Measurements from ENCODE around the gene TRAPPC1.
A peak's percentile ranks its signal among the peaks of the same experiment; 100 is the strongest.

TRAPPC1 gene

DNA sequence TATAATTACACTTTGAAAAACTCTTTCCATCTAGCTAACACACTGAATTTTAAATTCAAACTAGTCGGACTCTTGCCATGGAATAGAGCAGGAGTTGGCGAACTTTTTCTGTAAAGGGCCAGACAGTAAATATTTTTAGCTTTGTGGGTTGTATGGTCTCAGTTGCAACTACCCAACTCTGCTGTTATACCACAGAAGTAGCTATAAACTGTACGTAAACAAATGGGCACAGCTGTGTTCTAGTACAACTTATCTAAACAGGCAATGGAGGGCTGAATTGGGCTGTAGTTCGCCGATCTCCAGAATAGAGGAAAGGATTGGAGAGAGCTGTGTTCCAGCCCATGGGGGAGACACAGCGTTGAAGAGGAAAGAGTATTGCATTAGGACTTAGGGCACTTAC is 9.0 kb upstream of the TRAPPC1 start:
- DNase-seq (ENCODE audit: low read depth in 2 of 2) = no peak

DNA sequence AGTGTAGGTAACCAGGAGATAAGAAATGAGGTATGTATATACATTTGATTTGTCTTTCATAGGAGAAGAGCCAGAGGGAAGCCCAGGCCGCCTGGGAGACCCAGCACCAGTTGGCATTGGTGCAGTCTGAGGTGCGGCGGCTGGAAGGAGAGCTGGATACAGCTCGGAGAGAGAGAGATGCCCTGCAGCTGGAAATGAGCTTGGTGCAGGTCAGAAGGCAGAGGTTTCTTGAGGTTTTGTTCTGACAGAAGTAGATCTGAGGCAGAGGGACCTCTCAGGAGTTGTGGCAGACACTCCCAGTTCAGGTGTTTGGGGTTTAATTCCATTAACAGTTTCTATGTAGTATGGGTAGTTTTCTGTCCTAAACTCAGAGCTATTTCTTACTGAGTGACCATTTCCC is 8.3 kb upstream of the TRAPPC1 start:
- DNase-seq (ENCODE audit: low read depth in 2 of 2) = no peak

DNA sequence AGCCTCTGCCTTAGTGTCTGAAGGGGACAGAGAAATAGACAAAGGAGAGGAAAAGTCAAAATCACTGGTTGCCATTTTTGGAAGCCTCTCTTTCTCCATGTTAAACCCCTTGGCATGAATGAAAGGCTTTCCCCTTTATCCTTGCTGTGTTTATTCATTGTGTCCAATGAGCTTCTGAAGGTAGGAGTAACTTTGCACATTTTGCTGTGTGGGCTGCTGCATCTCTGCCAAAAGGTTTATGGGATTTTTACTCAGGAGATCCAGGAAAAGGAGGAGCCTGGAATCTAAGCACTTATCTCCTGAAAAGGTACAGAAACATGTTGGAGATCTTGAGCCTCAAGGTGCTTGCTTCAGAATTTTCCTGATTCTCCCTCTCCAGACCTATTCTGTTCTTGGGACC is 4.1 kb upstream of the TRAPPC1 start:
- no peak for DNase-seq (ENCODE audit: low read depth in 2 of 2)

DNA sequence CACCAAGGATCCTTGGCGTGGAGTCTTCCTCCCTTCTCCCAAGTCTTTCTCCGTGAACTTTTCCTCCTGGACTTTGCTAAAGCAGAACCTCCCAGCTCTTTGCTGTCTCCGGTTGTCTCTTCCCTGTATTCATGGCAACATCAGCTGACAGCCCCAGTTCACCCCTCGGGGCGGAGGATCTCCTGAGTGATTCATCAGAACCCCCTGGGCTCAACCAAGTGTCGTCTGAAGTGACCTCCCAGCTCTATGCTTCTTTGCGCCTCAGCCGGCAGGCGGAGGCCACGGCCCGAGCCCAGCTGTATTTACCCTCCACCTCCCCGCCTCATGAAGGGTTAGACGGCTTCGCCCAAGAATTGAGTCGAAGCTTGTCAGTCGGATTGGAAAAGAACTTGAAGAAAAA is 1.2 kb upstream of the TRAPPC1 start:
- DNase-seq (ENCODE audit: low read depth in 2 of 2) = no peak

DNA sequence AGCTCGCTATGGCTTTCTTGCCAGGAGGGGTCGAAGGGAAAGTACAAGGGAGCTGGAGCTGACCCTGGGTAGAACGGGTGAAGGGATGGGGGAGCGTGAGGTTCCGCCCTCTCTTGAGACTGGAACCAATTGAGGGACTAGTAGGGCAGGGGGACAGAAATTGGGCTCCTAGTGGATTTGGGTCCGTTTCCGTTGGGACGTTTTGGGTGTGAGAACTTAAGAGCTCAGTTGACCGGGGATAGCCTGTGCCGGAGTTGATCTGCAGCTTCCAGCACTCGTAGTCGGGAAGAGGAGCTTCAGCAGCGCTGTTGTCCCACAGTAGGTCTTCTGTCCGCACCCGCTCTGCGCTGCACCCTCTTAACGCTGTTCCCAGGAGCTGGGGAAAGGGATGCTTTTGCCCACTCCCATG is 741 bp upstream of the TRAPPC1 start:
- DNase-seq (ENCODE audit: low read depth in 2 of 2) = no peak

DNA sequence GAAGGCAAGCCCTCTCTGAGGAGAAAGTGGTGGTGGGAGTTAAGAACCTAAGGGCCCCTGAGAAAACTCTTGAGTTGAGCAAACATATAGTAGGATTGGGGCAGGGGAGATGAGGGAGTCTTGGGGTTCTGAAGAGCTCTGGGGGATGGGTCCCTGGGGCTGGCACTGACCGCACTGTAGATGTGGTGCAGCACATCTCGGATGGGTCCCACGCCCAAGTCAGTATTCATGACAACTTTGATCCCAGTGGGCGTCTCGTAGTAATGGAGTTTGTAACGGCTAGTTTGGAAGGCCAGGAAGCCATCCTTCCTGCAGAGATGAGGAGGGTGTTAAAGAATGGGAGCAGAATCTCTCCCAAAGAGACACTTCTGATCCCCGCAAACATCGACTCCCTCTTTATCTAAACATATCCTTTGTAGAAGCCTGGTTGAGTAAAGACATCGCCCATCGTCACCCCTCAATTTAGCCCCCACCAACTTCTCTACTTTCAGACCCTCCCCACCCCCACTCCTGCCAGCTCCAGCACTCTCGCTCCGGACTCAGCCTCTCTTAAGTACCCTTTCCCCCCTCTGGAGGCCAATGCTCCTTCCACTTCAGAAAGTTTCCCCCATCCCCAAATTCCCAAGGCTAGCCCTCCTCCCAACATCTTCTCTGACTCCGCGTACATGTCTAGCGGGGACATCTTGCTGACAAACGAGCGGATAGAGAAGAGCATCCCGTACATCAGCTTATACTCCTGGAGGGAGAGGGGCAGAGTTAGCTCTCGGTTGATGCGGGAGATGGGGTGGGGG is 710 bp downstream of the TRAPPC1 start:
- DNase-seq (ENCODE audit: low read depth in 2 of 2) = no peak

DNA sequence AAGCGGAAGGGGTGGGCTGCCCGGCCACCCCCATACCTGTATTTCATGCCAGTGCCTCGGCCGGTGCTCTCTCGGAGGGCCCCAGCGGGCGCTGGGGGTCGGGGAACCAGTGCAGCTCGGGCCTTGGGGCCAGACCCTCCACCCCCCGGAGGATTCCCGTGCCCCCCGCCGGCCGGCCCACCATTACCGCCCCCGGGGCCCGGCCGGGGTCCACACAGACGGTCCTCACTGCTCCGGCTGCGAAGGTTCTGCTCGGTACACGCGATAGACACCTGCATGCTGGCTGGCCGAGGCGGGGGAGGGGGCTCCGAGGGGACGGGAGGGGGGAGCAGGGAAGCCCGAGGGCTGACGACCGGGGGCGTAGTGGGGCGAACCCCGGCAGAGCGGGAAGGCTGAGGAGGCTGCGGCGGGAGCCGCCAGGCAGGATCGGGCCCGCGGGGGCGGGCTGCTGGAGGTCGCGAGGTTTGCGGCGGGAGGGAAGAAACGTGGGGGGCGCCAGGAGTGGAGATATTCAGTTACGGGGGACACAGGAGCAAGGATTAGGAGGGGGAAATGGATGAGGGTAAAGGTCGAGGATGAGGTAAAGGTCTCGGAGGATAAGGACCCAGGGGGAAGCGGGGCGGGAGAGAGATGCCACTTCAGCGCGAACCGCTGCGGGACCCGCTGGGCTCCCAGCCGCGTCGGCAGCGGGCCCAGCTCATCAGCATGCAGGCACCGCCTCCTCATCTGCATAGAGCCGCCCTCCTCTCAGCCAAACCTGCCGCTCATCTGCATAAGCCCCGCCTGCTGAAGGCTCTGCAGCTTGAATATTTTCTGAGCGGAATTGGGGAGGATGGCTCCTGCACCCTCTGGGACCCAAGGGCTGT is 2.4 kb downstream of the TRAPPC1 start, which contains the start of gene KCNAB3:
TSS of gene KCNAB3 (minus strand) at position 699 of the 866 bp plus-strand sequence. CDS start at position 278, 421 bp downstream.
- DNase-seq (ENCODE audit: low read depth in 2 of 2) = peak; percentile 36 to 46

DNA sequence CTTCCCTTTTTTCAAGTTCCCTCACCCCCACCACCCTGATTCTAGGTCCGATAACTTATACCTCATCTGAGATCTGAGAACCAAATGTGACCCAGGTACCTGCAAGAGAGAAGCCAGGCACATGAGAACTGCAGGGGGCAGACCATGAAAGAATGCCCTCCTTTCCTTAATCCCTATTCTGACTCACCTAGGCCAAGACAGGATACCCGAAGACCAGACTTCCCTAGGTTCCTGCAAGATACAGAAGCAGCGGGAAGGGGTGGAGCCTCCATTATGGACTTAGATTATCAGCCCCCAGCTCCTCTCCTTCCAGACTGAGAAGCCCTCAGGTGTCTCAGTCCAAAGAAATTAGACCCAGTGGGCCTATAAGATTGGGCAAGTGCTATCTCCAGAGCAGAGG is 4.2 kb downstream of the TRAPPC1 start:
- no peak for DNase-seq (ENCODE audit: low read depth in 2 of 2)

DNA sequence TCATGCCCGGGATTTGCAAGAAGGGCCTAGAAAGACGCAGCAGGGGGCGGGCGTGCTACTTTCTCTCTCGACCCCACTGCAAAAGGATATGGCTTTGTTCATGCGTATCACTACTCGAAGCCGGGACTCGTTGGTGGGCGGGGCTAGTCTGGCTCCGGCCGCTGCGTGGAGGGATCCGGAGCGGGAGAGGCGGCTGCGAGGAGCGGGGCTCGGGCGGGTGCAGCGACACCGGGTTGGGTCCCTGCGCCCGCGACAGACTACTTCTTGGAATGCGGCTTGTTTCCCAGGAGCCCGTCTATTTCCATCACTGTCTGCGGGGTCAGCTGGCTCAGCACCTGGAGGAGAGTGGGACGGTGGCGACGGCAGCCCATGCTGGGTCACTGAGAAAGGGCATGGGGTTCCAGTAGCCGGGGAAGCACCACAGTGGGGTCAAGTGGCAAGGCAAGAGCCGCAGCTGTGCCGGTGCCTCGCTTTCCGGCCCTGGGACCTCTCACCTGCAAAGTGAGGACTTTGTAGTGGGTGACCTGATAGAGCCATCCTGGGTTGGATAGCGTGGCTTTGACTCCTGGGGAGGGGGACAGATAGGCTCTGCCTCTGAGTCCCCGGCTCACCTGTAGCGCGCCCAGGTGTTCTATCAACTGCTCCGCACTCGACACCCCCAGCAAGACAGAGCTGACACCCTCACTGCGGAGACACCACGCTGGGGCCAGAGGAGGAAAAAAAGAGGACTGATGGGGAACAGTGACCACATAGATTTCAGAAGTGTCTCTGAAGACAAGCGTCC is 8.7 kb downstream of the TRAPPC1 start:
- DNase-seq (ENCODE audit: low read depth in 2 of 2) = peak; percentile 64 to 75

DNA sequence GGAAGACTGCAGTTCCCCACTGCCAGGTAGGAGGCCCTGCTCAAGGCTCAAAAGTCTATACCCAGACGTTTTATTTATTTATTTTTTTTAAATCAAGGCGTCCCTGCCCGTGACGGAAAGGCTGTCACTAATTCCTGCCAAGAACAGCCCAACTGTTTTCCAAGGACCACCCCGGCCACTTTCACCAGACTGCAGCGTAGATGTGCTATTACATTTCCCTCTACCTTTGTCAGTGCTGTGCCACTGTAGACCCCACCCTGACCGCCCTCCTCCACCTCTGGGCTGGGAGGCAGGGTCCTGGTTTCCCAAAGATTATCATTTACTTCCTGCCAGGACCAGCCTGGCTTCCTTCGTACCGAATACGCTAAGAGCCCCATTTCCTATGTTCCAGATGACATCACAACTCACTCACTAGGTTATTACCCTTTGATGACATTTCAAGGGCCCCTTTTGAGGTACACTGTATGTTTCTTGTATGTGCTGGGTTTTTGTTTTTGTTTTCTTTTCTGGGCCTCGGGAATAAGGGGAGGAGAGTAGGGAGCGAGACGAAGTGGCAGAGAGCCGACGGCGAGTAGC is 9.4 kb downstream of the TRAPPC1 start:
- no peak for DNase-seq (ENCODE audit: low read depth in 2 of 2)

DNA sequence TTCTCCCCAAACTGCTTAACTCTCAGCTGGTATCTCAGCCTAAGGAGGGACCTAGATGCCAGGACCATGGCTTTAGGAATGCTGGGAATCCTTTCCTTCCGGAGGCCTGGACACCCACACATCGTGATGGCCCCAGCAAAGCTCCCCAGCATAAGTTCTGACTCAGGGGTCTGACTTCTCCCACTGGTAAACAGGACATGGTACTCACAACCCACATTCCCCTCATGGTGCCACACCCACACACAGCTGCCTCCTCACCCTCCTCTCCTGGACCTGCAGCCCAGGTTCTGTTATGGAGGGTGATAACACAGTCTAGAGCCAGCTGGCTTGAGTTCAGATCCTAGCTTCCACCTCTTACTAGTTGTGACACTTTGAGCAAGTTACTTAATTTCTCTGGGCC is 14.9 kb downstream of the TRAPPC1 start:
- DNase-seq (ENCODE audit: low read depth in 2 of 2) = no peak

DNA sequence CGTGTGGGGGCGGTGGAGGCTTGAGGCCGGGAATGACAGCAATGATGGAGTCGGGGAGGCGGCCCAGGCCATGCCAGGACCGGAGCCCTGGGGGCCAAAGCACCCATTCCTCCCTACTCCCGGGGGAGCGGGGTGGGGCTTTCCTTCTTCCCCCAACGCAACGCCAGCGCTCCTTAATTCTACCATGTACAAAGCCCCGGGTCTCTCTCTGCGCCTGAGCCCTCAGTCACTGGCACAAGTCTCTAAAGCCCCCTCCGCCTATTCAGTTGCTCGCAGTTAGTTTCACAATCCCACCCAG is 15.4 kb downstream of the TRAPPC1 start:
- no peak for DNase-seq (ENCODE audit: low read depth in 2 of 2)

DNA sequence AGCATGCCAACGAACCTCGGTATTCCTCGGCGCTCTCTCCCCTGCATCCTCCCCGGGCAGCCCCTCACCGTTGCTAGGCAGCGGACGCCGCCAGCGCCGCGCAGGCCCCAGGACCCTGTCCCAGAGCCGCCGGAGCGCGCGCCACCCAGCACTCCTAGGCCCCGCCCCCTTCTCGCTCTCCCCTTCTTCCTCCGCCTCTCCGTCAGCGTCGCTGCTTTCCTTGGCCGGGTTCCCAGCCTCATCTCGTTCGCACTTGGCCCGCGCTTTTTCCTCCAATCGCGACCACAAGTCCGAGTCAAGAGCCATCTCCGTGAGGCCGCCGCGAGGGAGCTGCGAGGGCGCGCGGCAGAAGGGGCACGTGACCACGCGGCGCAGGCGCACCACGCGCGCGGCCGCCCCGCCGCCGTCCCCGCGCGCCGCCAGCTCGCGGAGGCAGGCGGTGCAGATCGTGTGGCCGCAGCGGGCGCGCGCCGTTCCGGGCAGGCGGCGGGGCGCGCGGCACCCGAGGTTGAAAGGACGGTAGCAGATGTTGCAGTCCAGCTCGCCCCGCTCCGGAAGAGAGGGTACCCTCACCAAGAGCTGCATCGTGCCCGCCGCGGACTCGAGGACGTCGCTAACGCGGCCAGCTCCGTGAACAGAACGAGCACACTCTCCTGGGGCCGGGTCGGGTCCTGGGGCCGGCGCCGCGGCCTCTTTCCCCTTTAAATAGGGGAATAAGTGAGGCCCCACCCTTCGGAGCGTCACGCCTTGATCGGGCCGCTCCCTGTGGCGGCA is 15.9 kb downstream of the TRAPPC1 start, which contains the start of gene RNF227:
TSS of gene RNF227 (minus strand) at position 679 of the 774 bp plus-strand sequence. CDS start at position 585, 94 bp downstream.
- DNase-seq (ENCODE audit: low read depth in 2 of 2) = peak; percentile 86 to 88

DNA sequence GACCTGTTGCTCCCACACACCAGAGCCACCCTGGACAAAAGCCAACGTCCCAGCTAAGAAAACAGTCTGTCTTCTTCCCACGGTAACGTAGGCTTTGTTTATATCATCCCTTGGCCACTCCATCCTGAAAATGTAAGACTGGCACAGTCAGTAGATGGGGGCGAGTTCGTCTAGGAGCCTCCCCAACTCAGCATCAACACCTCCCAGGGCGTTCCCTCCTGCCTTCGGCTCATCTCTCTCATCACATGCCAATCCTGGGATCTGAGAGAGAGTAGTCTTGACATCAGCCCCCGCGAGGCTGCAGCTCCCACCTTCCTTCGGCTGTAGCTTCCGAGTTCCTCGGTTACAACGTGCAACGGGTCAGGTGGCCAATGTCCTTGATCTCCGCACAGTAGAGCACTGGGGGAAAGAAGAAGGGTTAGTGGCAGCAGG is 16.6 kb downstream of the TRAPPC1 start:
- DNase-seq (ENCODE audit: low read depth in 2 of 2) = no peak

DNA sequence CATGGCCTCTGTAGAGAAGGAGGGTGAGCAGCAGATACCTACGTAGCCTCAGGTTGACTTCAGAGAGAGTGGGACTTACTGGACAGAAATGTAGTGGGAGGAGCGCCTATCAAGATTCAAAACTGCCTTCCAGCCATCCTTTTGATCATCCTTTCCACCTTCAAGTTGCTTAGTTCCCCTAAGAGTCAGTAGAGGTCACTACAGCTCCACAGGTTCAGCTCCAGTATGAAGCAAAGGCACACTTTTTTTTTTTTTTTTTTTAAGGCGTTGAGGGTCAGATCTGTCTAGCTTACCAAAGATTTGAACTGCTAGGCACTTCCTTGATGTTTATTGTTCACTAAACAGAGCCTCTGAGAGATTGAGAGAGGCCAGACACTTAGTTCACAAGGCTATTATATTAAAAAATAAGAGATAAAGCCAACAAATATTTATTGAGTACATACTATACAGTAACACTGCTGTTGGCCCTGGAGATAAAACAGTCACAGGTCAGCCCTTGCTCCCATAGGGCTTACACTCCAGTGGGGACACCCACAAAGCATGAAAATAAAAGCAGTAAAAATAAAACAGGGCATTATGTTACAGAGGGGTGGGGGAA is 18.7 kb downstream of the TRAPPC1 start:
- DNase-seq (ENCODE audit: low read depth in 2 of 2) = no peak

DNA sequence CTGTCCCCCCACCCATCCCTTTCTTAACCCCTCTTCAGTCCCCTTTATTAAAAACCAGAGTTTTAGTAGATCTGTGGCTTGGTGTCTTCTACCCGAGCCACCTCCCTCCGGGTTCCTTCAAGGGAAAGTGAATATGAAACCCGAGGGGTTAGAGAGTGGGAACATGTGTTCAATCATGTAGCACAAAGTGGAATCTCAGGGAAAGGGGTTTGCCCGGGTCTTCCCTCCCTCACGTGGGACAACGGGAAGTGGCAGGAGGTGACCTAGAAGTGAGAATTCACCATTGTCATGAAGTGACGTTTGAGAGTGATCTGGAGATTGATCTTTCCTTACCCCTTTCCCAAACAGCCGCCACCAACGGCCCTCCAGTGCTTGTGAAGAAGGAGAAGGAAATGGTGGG is 20.6 kb downstream of the TRAPPC1 start:
- no peak for DNase-seq (ENCODE audit: low read depth in 2 of 2)

DNA sequence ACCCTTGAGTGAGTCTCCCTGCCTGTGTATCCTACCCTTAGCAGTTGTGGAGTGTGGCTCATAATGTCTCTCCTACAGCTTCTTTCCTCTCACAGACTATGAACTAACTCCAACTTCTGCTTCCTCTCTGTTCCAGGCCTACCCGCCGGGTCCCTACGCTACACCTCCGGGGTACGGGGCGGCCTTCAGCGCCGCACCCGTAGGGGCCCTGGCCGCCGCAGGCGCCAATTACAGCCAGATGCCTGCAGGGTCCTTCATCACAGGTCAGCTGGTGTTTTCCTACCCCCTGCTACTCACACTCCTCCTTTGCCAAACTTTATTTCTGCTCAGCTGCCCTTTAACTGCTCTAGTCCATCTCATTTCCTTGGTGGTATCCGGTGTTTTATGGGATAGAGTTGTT is 21.0 kb downstream of the TRAPPC1 start:
- DNase-seq (ENCODE audit: low read depth in 2 of 2) = no peak

DNA sequence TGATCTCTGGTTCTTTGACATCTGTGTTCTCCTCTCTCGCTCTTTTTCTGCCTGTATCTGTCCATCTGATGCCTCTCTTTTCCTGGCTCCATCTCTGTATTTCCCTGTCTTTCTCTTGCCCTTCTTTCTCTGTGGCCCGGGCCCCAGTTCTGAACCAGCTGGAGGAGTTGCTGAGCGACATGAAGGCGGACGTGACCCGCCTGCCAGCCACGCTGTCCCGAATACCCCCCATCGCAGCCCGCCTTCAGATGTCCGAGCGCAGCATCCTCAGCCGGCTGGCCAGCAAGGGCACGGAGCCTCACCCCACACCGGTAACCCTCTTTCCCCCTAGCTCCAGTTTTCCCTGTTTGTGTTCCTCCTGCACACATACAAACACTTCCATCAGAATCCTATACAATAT is 21.5 kb downstream of the TRAPPC1 start:
- DNase-seq (ENCODE audit: low read depth in 2 of 2) = no peak

DNA sequence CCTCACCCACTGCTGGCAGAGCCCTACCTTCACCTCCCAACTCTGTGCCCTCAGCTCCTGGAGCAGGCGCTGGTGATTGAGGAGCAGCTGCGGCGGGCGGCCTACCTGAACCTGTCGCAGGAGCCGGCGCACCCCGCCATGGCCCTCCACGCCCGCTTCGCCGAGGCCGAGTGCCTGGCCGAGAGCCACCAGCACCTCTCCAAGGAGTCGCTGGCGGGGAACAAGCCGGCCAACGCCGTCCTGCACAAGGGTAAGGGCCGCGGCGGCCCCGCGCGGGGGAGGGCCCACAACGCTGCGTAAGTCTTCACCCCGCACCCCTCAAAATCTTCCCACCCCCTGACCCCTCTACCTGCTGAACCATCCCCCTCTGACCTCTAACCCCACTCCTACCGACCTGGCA is 22.7 kb downstream of the TRAPPC1 start:
- DNase-seq (ENCODE audit: low read depth in 2 of 2) = no peak

Measured in stimulated activated CD4-positive, alpha-beta T cell treated with anti-CD3 and anti-CD28 coated beads, Interleukin-15, amount 100 ng/mL, for 48 hours (primary cell).